Ovary (tissue), 3 donors: ENCODE measurements around the gene TMOD4.

Experiments used
- EP300 ChIP-seq: sonication (generic); formaldehyde crosslinking; IDR thresholded peaks from one replicate; pipeline ENCODE4 v1.6.1; 2017; ENCODE audit warnings: antibody characterized with exemption
- POLR2A ChIP-seq: fragments of 450-650 bp; IDR thresholded peaks from one replicate; pipeline ENCODE4 v1.6.1; 2017; ENCODE audit warnings: antibody characterized with exemption, mild to moderate bottlenecking, moderate library complexity
- TF ChIP-seq, protein P1 (sequence below), 3 donors: fragments of 450-650 bp in 2 of 3; fragments of 200-600 bp in 1 of 3; IDR thresholded peaks; one replicate each; pipeline versions ENCODE4 v1.5.1 to v1.8.0; 2016 to 2022; ENCODE audit warnings: antibody characterized with exemption in 3 of 3, mild to moderate bottlenecking in 1 of 3
- donor health status: DM: no; HTN: no; CAD: no.

DNA sequence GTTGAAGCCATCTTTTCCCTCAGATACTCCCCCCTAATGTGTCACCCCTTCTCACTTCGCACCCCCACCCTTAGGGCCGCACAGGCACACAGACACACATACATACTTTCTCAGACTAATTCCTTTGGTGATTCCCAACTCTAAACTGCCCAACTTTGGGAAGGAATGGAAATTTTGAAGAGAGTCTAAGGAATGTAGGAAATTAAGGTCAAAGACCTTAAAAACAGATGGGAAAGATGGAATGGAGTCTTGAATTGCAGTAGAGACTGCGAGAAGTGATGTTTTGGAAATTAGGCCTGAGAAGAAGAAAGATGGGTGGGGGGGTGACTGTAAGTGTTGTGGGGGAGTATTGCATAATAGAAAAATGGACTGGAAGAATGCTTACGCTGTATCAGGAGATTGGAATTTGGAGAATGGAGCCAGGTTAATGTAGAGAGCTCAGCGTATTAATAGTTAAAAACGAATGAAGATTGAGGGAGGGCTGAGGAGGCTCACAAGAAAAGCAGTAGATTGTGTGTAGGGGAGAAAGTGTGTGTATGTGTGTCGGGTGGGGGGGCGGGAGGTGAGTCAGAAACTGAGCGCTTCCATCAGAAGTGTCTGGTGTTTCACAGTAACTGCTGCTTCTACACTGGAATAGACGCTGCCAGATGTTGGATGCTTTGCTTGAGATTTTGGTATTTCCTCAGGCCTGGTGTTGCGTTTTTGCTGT is 24.2 kb upstream of the TMOD4 start:
- TF ChIP-seq, protein P1, sequence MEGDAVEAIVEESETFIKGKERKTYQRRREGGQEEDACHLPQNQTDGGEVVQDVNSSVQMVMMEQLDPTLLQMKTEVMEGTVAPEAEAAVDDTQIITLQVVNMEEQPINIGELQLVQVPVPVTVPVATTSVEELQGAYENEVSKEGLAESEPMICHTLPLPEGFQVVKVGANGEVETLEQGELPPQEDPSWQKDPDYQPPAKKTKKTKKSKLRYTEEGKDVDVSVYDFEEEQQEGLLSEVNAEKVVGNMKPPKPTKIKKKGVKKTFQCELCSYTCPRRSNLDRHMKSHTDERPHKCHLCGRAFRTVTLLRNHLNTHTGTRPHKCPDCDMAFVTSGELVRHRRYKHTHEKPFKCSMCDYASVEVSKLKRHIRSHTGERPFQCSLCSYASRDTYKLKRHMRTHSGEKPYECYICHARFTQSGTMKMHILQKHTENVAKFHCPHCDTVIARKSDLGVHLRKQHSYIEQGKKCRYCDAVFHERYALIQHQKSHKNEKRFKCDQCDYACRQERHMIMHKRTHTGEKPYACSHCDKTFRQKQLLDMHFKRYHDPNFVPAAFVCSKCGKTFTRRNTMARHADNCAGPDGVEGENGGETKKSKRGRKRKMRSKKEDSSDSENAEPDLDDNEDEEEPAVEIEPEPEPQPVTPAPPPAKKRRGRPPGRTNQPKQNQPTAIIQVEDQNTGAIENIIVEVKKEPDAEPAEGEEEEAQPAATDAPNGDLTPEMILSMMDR (IDR thresholded peaks at IDR 0.05) = no peak
- no peak for TF ChIP-seq EP300
- no peak for TF ChIP-seq POLR2A
